NOMO-1 (cell line): ENCODE results near the gene GLT8D2.

Experiments used
- DNase-seq, 2 experiments: peaks; one replicate each; lab custom pipeline; 2025; ENCODE audit not compliant: unreplicated experiment in 2 of 2; lab: John Stamatoyannopoulos, UW

Gene GLT8D2

GRCh38 chr12:104003596-104003995, 46.4 kb downstream of the GLT8D2 start:
- DNase-seq = no peak

- no peak for DNase-seq
These were observed 47.3 kb downstream of the GLT8D2 start for GRCh38 chr12:104002686-104003085.

DNA sequence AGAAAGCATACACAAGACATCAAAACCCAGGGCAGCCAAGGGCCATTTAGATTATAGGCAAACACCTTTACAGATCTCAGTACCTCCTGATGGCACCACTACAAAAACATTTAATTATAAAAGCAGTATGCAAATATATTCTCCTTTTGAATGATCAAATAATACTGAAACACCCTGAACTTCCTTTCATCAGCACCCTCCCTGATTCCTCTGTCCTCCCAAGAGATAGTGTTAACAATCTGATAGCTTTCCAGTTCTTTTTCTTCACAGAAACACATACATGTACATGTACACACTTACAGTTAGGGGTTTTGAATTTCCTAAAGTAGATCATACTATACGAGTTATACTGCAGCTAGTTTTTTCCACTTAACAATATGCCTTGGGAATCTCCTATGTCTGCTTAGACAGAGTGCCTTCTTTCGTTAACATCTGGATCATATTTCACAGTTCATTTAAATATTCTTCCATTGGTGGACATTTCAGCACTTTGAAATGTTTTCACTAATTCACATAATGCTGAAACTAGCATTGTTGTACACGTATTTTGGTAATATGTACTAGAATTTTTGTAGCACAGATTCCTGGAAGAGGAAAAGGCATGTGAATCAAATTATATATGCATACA, 49.1 kb downstream of the GLT8D2 start:
- no peak for DNase-seq

GRCh38 chr12:103998976-103999375, 51.0 kb downstream of the GLT8D2 start:
- DNase-seq = no peak

GRCh38 chr12:103997286-103997900, 52.6 kb downstream of the GLT8D2 start:
- DNase-seq = no peak

- DNase-seq = no peak
These were observed 53.4 kb downstream of the GLT8D2 start for GRCh38 chr12:103996595-103996994.

- DNase-seq = no peak
These were observed 55.8 kb downstream of the GLT8D2 start for GRCh38 chr12:103994235-103994634.

DNA sequence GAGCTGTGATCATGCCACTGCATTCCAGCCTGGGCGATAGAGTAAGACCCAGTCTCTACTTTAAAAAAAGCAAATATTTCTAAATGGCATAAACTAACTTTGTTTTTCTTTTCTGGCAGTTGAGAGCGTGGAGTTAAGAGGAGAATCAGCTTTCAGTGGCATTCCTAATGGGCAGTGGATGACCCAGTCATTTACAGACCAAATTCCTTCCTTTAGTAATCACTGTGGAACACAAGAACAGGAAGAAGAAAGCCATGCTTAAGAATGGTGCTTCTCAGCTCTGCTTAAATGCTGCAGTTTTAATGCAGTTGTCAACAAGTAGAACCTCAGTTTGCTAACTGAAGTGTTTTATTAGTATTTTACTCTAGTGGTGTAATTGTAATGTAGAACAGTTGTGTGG, 63.2 kb downstream of the GLT8D2 start:
- no peak for DNase-seq

GRCh38 chr12:103978384-103978982, 71.5 kb downstream of the GLT8D2 start:
- DNase-seq = no peak

DNA sequence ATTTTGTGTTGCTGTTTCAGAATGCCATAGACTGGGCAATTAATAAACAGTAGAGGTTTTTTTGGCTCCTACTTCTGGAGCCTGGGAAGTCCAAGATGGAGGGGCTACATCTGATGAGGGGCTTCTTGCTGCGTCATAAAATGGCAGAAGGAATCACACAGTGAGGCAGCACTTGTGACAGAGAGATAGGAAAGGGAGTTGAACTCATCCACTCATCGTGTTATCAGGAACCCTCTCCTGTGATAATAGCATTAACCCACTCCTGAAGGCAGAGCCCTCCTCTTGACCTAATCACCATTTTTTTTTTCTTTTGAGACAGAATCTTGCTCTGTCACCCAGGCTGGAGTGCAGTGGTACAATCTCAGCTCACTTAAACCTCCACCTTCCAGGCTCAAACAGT, 74.6 kb downstream of the GLT8D2 start:
- no peak for DNase-seq

DNA sequence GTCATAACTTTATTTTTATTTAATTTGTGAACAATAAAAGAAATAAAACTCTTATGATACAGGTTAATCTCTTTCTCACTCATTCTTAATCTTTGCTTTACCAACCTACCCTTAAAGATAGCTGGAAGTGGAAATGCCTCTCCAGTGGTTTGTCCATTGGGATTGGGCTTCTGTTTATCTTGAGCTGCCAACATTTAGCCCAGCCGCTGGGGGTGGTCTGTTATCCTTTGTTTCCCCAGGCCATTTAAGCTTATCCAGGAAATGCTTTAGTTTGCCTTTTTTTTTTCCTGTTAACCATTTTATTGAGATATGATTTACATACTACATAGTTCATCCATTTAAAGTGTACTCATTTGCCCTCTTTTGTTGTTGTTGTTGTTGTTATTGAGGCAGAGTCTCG, 76.1 kb downstream of the GLT8D2 start:
- DNase-seq = no peak

- DNase-seq = no peak
These were observed 80.6 kb downstream of the GLT8D2 start for GRCh38 chr12:103969391-103969790.

DNA sequence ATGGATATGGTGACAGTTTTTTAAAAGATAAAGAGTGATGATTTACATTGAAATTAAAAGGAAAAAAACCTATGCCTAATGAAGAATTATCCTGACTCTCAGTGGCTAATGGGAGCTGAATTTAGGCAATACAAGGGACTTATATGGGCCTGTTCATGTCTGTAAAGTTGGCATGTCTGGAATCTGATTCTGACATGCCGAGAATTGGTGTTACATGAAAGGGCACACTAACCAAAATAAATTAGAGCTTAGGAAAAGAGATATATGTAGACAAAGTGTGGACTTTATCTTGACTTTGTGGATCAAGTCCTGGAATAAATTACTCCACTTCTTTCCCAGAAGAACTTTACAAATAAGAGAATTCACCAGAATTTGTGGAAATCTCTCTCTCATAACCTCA, 83.3 kb downstream of the GLT8D2 start:
- DNase-seq = no peak

GRCh38 chr12:103965590-103966504, 84.1 kb downstream of the GLT8D2 start, which contains the start of gene TDG:
TDG (plus strand) TSS chr12:103965872; CDS start chr12:103966038, 166 bp downstream.
- DNase-seq = peak; percentile 97 to 99

DNA sequence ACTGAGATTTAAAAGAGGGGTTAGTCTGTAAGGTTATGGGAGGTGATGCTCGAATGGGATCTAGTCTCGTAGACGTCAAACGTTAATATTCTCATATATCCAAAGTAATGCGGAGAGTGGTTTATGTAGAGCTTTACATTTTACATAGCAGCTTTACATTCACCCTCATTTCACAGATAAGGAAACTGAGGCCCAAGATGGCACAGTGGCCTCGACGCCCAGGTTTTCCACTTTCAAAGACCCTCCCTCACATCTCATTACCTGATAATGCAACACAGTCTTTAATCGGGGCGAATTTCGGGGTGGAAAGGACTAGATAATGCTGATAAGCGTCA, 84.8 kb downstream of the GLT8D2 start:
- DNase-seq = no peak

- DNase-seq = no peak
These were observed 85.2 kb downstream of the GLT8D2 start for GRCh38 chr12:103964805-103965204.

DNA sequence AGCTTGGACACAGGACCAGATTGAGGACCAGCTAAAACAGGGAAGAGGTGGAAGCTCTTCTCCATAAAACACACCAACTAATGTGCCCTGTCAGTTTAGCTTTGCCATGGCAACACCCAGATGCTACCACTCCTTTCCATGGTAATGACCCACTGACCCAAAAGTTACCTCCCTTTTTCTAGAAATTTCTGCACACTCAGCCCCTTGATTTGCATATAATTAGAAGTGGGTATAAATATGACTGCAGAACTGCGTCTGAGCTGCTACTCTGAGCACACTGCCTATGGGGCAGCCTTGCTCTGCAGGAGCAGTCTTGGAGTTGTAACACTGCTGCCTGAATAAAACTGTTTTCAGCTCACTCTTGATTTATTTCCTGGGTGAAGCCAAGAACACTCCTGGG, 87.5 kb downstream of the GLT8D2 start:
- no peak for DNase-seq

- no peak for DNase-seq
These were observed 89.3 kb downstream of the GLT8D2 start for GRCh38 chr12:103960616-103961227.

DNA sequence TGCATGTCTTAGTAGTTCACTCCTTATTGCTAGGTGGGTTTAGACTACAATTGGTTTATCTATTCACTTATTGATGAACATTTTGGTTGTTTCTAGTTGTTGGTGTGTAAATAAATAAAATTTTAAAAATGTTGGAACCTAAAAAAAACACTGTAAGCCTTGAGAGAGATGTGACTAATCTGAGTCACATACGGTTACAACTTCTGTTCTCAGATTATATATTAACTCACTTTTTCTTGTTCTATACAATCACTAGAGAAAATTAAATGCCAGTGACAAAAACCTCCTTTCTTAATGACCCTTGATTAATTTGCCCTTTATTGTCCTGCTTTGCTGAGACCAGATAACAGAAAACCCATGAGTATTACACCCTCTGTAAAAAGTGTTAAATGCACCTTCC, 91.4 kb downstream of the GLT8D2 start:
- DNase-seq = no peak

- DNase-seq = no peak
These were observed 92.1 kb downstream of the GLT8D2 start for GRCh38 chr12:103957865-103958388.
